PC-9 (cell line): Measurements from ENCODE around the gene KIF26B. TPM values are rescaled to one million over a fixed set of nuclear protein-coding genes. Genes with fewer than 3 reads are reported as not detected.
"Not testable (repeated sequence)": the region's sequence is repeated elsewhere in the genome, so short reads cannot be mapped to it uniquely, and the experiment has no call there.

Source experiments
- BruUV-seq: library from RNA; stranded (reverse); fragments of 400-500 nt; replicated peaks from 2 replicates; lab custom pipeline; 2021; lab: Mats Ljungman, UMichigan
- CTCF ChIA-PET: fragments of 300-600 bp; sonication (Branson Sonifier 250); formaldehyde crosslinking; loops from one replicate; lab custom pipeline; 2022; ENCODE audit warnings: antibody characterized with exemption; lab: Charles Lee
- POLR2A ChIA-PET: fragments of 300-600 bp; sonication (Branson Sonifier 250); formaldehyde crosslinking; loops from one replicate; lab custom pipeline; 2022; ENCODE audit warnings: antibody characterized with exemption; ENCODE audit not compliant: unreplicated experiment; lab: Charles Lee
- DNase-seq, 2 experiments: peaks; one replicate each; pipeline versions ENCODE4 v3.0.0 to v3.0.0-alpha.2; 2015 to 2022; ENCODE audit warnings: mixed read lengths in 1 of 2
- H2AFZ ChIP-seq: fragments of 200-600 bp; sonication (generic); 2 replicates; pipeline ENCODE4 v1.8.1; 2017; ENCODE audit warnings: antibody characterized with exemption
- H3F3A ChIP-seq: fragments of 200-600 bp; sonication (generic); 2 replicates; pipeline ENCODE4 v1.8.1; 2017; ENCODE audit warnings: antibody characterized with exemption, mild to moderate bottlenecking, low read depth; ENCODE audit not compliant: insufficient read depth
- H3K27ac ChIP-seq: fragments of 200-600 bp; sonication (generic); 2 replicates; pipeline ENCODE4 v1.6.1; 2016; ENCODE audit warnings: mixed run types
- H3K27me3 ChIP-seq: fragments of 200-600 bp; sonication (generic); 2 replicates; pipeline ENCODE4 v1.6.1; 2016; ENCODE audit warnings: low read depth, mixed run types; ENCODE audit not compliant: insufficient read depth
- H3K36me3 ChIP-seq: fragments of 200-600 bp; sonication (generic); 2 replicates; pipeline ENCODE4 v1.6.1; 2016; ENCODE audit warnings: low read depth, mixed run types
- H3K4me1 ChIP-seq: fragments of 200-600 bp; sonication (generic); replicated peaks from 2 replicates; pipeline ENCODE4 v1.6.1; 2016; ENCODE audit warnings: mixed run types; ENCODE audit not compliant: insufficient read depth
- H3K4me2 ChIP-seq: fragments of 200-600 bp; sonication (generic); 2 replicates; pipeline ENCODE4 v1.6.1; 2017; ENCODE audit warnings: mixed run types
- H3K4me3 ChIP-seq: fragments of 200-600 bp; sonication (generic); 2 replicates; pipeline ENCODE4 v1.6.1; 2016; ENCODE audit warnings: mixed run types
- H3K79me2 ChIP-seq: fragments of 200-600 bp; sonication (generic); 2 replicates; pipeline ENCODE4 v1.6.1; 2017; ENCODE audit warnings: low read depth, mixed run types
- H3K9me2 ChIP-seq: fragments of 200-600 bp; sonication (generic); 2 replicates; pipeline ENCODE4 v1.8.1; 2017; ENCODE audit warnings: mild to moderate bottlenecking; ENCODE audit not compliant: insufficient read depth
- H3K9me3 ChIP-seq: fragments of 200-600 bp; sonication (generic); 2 replicates; pipeline ENCODE4 v1.8.1; 2016; ENCODE audit warnings: low read depth; ENCODE audit not compliant: insufficient read depth
- H4K20me1 ChIP-seq: fragments of 200-600 bp; sonication (generic); 2 replicates; pipeline ENCODE4 v1.8.1; 2017; ENCODE audit not compliant: insufficient read depth
- EZH2 ChIP-seq: fragments of 200-600 bp; sonication (generic); IDR thresholded peaks from 2 replicates; pipeline ENCODE4 v1.8.0; 2017; ENCODE audit warnings: antibody characterized with exemption, low read depth
- intact Hi-C: fragments of 100-400 bp; cut with micrococcal nuclease; formaldehyde crosslinking; loops from one replicate; pipeline ENCODE4 v1.10.0; 2022; ENCODE audit not compliant: unreplicated experiment
- total RNA-seq: library from RNA; stranded (reverse); gene quantifications from 2 replicates; pipeline ENCODE4 v1.2.3, GENCODE V29; 2021
- TF ChIP-seq, protein P1 (sequence below): fragments of 200-600 bp; sonication (generic); conservative IDR thresholded peaks from 2 replicates; pipeline ENCODE4 v1.6.1; 2017; ENCODE audit warnings: mixed run types, antibody characterized with exemption, mild to moderate bottlenecking, moderate library complexity

Gene KIF26B
- total RNA-seq, 1 experiment from 2014 or later: 0.11 TPM

DNA sequence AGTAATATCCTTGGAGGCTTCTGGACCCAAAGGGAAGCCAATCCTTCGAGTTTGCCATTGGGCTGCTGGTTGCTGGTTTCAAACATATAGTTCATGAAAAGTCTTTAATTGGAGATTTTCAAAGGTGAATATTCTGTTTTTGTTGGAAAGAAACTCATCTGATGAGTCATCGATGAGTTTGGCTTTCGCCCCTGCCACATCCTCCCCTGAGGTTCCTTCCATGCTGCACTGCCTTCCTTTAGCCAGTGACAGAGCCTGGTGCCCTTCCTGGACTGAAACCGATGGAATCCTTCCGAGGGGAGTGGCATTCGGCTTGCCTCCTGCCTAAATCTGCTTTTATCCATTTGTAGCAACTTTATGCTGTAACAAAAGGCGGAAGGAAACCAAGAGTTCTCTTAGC lies 550.0 kb downstream of the KIF26B start:
- POLR2A ChIA-PET: no interaction called here
- H3K4me3 ChIP-seq: no peak overlapping the region
- H3K4me1 ChIP-seq: no peaks in the 10 kb centered on the region
- H3K9me3 ChIP-seq: no peaks in the 10 kb centered on the region
- H3K36me3 ChIP-seq: no peaks in the 10 kb centered on the region
- no peaks in the 10 kb centered on the region for H3F3A ChIP-seq
- no peaks in the 10 kb centered on the region for H3K9me2 ChIP-seq
- no peak overlapping the region for H3K4me2 ChIP-seq
- no peak for TF ChIP-seq EZH2
- TF ChIP-seq, protein P1, sequence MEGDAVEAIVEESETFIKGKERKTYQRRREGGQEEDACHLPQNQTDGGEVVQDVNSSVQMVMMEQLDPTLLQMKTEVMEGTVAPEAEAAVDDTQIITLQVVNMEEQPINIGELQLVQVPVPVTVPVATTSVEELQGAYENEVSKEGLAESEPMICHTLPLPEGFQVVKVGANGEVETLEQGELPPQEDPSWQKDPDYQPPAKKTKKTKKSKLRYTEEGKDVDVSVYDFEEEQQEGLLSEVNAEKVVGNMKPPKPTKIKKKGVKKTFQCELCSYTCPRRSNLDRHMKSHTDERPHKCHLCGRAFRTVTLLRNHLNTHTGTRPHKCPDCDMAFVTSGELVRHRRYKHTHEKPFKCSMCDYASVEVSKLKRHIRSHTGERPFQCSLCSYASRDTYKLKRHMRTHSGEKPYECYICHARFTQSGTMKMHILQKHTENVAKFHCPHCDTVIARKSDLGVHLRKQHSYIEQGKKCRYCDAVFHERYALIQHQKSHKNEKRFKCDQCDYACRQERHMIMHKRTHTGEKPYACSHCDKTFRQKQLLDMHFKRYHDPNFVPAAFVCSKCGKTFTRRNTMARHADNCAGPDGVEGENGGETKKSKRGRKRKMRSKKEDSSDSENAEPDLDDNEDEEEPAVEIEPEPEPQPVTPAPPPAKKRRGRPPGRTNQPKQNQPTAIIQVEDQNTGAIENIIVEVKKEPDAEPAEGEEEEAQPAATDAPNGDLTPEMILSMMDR: no peak
- no peaks in the 10 kb centered on the region for H3K79me2 ChIP-seq
- no peak overlapping the region for H2AFZ ChIP-seq
- no peak overlapping the region for H3K27ac ChIP-seq
- CTCF ChIA-PET: no interaction called here
- peaks cover 82% of the 10 kb centered on the region for H3K27me3 ChIP-seq
- intact Hi-C loops: no loop called here
- DNase-seq: no peak
- H4K20me1 ChIP-seq: no peaks in the 10 kb centered on the region
- no TSS peak for BruUV-seq

DNA sequence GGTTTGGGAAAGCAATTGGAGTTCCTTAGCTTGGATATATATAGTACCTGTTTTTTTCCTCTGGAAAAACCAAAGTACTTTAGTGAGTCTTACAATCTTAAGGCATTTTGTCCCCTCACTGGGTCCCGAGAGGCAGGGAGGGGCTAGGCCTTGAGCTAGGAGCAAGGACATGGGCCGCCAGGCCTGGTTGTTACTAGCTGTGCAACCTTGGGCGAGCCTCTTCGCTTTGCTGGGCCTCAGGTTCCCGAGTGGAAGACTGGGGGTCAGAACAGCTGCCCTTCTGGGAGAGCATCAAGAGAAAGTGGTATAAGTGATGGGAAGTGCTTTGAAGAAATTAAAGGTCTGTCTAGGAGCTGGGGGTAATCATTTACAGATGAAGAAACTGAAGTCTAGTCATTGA lies 553.2 kb downstream of the KIF26B start:
- Histone ChIP-seq H3K4me2 (no peak overlapping the region), H3K27me3 (peaks cover 78% of the 10 kb centered on the region), H3K4me1 (no peaks in the 10 kb centered on the region), H2AFZ (no peak overlapping the region), H3F3A (no peaks in the 10 kb centered on the region), H3K79me2 (no peaks in the 10 kb centered on the region), H3K9me2 (no peaks in the 10 kb centered on the region), H4K20me1 (no peaks in the 10 kb centered on the region), H3K9me3 (no peaks in the 10 kb centered on the region), H3K4me3 (no peak overlapping the region), H3K27ac (no peak overlapping the region), H3K36me3 (no peaks in the 10 kb centered on the region)
- CTCF ChIA-PET: no interaction called here
- BruUV-seq: no TSS peak
- no peak for TF ChIP-seq EZH2
- TF ChIP-seq, protein P1: no peak
- intact Hi-C loops: no loop called here
- POLR2A ChIA-PET: no interaction called here
- DNase-seq: no peak

DNA sequence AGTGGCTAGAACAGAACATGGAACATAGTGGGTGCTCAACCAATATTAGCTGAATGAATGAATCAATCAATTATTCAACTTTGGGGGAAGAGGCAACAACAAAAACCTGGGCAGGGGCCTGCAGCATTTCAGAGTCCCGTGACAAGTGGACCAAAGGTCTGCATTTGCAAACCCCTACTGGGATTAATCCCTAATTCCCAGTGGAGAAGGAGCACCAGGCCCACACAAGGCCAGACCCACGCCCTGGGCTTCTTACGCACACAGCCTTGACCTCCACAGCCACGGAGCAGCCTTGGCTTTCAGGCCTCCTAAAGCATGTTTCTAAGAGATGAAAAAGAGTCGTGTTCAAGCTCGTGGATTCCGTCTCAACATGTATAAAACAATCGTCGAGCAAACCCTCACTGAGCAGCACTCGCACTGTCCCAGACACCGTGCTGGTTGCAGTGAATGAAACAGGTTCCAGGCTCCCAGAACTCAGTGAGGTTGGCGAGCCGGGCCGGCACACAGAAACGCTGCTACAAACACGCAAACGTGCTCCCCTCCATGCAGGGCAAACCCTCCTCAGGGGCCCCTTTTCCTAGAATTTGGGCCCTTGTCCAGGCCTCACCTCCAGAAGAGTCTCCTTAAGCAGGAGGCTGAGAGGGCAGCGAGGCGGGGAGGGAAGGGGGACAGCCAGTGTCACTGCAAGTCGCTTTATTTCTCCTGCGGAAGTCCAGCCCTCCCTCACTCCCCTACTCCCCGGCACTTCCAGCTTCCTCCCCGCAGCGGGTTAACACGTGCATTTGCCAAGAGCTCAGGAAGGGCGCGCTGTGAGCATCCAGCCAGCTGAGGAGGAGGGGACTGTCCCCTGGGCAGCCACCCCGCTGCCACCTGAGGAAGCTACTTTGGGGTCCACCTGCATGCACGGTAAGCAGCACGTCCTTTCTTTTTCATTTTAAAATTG lies 556.4 kb downstream of the KIF26B start:
- peaks cover 60% of the 10 kb centered on the region for H3K27me3 ChIP-seq
- intact Hi-C loops: no loop called here
- H3K36me3 ChIP-seq: no peaks in the 10 kb centered on the region
- H3K79me2 ChIP-seq: no peaks in the 10 kb centered on the region
- H3K4me2 ChIP-seq: no peak overlapping the region
- no peaks in the 10 kb centered on the region for H3K9me3 ChIP-seq
- no peak overlapping the region for H3K4me3 ChIP-seq
- BruUV-seq: no TSS peak
- no peak for DNase-seq
- H2AFZ ChIP-seq: no peak overlapping the region
- H3K4me1 ChIP-seq: no peaks in the 10 kb centered on the region
- no peaks in the 10 kb centered on the region for H4K20me1 ChIP-seq
- H3K9me2 ChIP-seq: no peaks in the 10 kb centered on the region
- ChIA-PET POLR2A (no interaction called here), CTCF (no interaction called here)
- no peak for TF ChIP-seq EZH2
- TF ChIP-seq, protein P1: no peak
- H3F3A ChIP-seq: no peaks in the 10 kb centered on the region
- no peak overlapping the region for H3K27ac ChIP-seq

GRCh38 chr1:245714027-245714426 lies 559.2 kb downstream of the KIF26B start:
- H3K4me1 ChIP-seq, H3K36me3 ChIP-seq, H2AFZ ChIP-seq, CTCF ChIA-PET, DNase-seq, H3K4me3 ChIP-seq, intact Hi-C loops, POLR2A ChIA-PET, H4K20me1 ChIP-seq, H3K27ac ChIP-seq, H3K9me3 ChIP-seq, BruUV-seq, H3K79me2 ChIP-seq, H3K4me2 ChIP-seq, H3F3A ChIP-seq, H3K9me2 ChIP-seq: not testable (repeated sequence)
- peaks cover 33% of the 10 kb centered on the region for H3K27me3 ChIP-seq
